Ovary (tissue), 3 donors: ENCODE measurements around the gene ALPG.
"Not testable (repeated sequence)": the region's sequence is repeated elsewhere in the genome, so short reads cannot be mapped to it uniquely, and the experiment has no call there.

Source experiments
- CTCF ChIP-seq, 3 donors: fragments of 450-650 bp in 2 of 3; fragments of 200-600 bp in 1 of 3; IDR thresholded peaks; one replicate each; pipeline versions ENCODE4 v1.5.1 to v1.8.0; 2016 to 2022; ENCODE audit warnings: antibody characterized with exemption in 3 of 3, mild to moderate bottlenecking in 1 of 3
- POLR2A ChIP-seq: fragments of 450-650 bp; IDR thresholded peaks from one replicate; pipeline ENCODE4 v1.6.1; 2017; ENCODE audit warnings: antibody characterized with exemption, mild to moderate bottlenecking, moderate library complexity
- donor health status: DM: no; HTN: no; CAD: no.

DNA sequence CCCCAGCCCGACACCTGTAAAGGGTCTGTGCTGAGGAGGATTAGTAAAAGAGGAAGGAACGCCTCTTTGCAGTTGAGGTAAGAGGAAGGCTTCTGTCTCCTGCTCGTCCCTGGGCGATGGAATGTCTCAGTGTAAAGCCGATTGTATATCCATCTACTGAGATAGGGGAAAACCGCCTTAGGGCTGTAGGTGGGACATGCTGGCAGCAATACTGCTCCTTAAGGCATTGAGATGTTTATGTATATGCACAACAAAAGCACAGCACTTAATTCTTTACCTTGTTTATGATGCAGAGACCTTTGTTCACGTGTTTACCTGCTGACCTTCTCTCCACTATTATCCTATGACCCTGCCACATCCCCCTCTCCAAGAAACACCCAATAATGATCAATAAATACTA is 16.8 kb downstream of the ALPG start:
- TF ChIP-seq POLR2A; CTCF (IDR thresholded peaks at IDR 0.05): not testable (repeated sequence)
